GM12878 (cell line): ENCODE measurements around the gene SLCO4A1. TPM values are rescaled to one million over a fixed set of nuclear protein-coding genes. Genes with fewer than 3 reads are reported as not detected.

Experiments
- ATAC-seq: fragments of 200-7000 bp; cut with Tn5 transposase; 3 replicates; pipeline ENCODE4 v1.9.1; 2020; ENCODE audit warnings: mild to moderate bottlenecking, moderate library complexity
- BruUV-seq: library from RNA; stranded (reverse); fragments of 400-500 nt; replicated peaks from 2 replicates; lab custom pipeline; 2021; lab: Mats Ljungman, UMichigan
- CTCF ChIA-PET: fragments of 300-600 bp; sonication (Branson Sonifier 250); formaldehyde crosslinking; extraction: SDS; loops from one replicate; lab custom pipeline; 2021; ENCODE audit warnings: inconsistent platforms; lab: Yijun Ruan, JAX
- POLR2A ChIA-PET: fragments of 350-600 bp; formaldehyde crosslinking; extraction: SDS; loops from one replicate; lab custom pipeline; 2021; ENCODE audit warnings: inconsistent platforms; lab: Charles Lee
- RAD21 ChIA-PET: fragments of 300-600 bp; sonication (Branson Sonifier 250); formaldehyde crosslinking; loops from one replicate; lab custom pipeline; 2023; ENCODE audit warnings: antibody characterized with exemption; ENCODE audit not compliant: unreplicated experiment; lab: Charles Lee
- SMC1A ChIA-PET: fragments of 300-600 bp; sonication (Branson Sonifier 250); formaldehyde crosslinking; loops from one replicate; lab custom pipeline; 2023; ENCODE audit not compliant: unreplicated experiment, uncharacterized antibody; lab: Charles Lee
- DNase-seq: peaks from one replicate; pipeline ENCODE4 v3.0.0-alpha.2; 2011; ENCODE audit warnings: low read depth, low spot score
- FAIRE-seq: peaks from 3 replicates; lab custom pipeline; 2011; peaks lifted over from hg19 to GRCh38; lab: Jason Lieb, UNC
- H2AFZ ChIP-seq: 2 replicates; pipeline ENCODE4 v1.6.0; 2011; ENCODE audit warnings: low read depth, low read length, control low read depth; ENCODE audit not compliant: control insufficient read depth
- H3K27ac ChIP-seq: 2 replicates; pipeline ENCODE4 v1.5.1; 2011; ENCODE audit warnings: control low read depth; ENCODE audit not compliant: control insufficient read depth, insufficient read depth
- H3K27me3 ChIP-seq, 2 experiments: replicated peaks in 1 of 2; 2 replicates each; pipeline versions ENCODE4 v1.6.0 to v1.6.1; 2011; ENCODE audit warnings: low read length in 1 of 2; ENCODE audit not compliant: control insufficient read depth in 2 of 2, insufficient read depth in 2 of 2
- H3K36me3 ChIP-seq, 2 experiments: 2 replicates each; pipeline ENCODE4 v1.5.1; 2011; ENCODE audit warnings: low read length in 1 of 2; ENCODE audit not compliant: control insufficient read depth in 2 of 2, insufficient read depth in 2 of 2
- H3K4me1 ChIP-seq: 2 replicates; pipeline ENCODE4 v1.6.1; 2011; ENCODE audit warnings: mild to moderate bottlenecking, low read length, moderate library complexity, mixed read lengths; ENCODE audit not compliant: control insufficient read depth, insufficient read depth
- H3K4me2 ChIP-seq: 2 replicates; pipeline ENCODE4 v1.6.0; 2011; ENCODE audit warnings: control low read depth; ENCODE audit not compliant: control insufficient read depth, insufficient read depth
- H3K4me3 ChIP-seq: fragments of 200-600 bp; sonication (generic); 2 replicates; pipeline ENCODE4 v1.5.1; 2016
- H3K79me2 ChIP-seq: 2 replicates; pipeline ENCODE4 v1.6.0; 2011; ENCODE audit warnings: low read length; ENCODE audit not compliant: control insufficient read depth, insufficient read depth
- H3K9ac ChIP-seq: 2 replicates; pipeline ENCODE4 v1.8.0; 2011; ENCODE audit warnings: low read length, control low read depth, mixed read lengths; ENCODE audit not compliant: control insufficient read depth, insufficient read depth
- H3K9me3 ChIP-seq: replicated peaks from 3 replicates; pipeline ENCODE4 v1.5.1; 2011; ENCODE audit warnings: mild to moderate bottlenecking, low read length; ENCODE audit not compliant: control insufficient read depth, insufficient read depth
- H4K20me1 ChIP-seq: 2 replicates; pipeline ENCODE4 v1.6.0; 2011; ENCODE audit not compliant: control insufficient read depth, insufficient read depth
- ATF3 ChIP-seq: IDR thresholded peaks from 2 replicates; pipeline ENCODE4 v1.6.1; 2011; ENCODE audit warnings: low read depth, mild to moderate bottlenecking, low read length, moderate library complexity, borderline replicate concordance; ENCODE audit errors: extremely low read depth
- CHD2 ChIP-seq: IDR thresholded peaks from 2 replicates; pipeline ENCODE4 v1.6.1; 2011; ENCODE audit warnings: low read depth, low read length, improper control_type of control experiment, borderline replicate concordance
- ESRRA ChIP-seq: IDR thresholded peaks from 2 replicates; pipeline ENCODE4 v1.6.1; 2012; ENCODE audit warnings: mild to moderate bottlenecking, low read length, improper control_type of control experiment
- FOXK2 ChIP-seq: fragments of 450-650 bp; IDR thresholded peaks from 2 replicates; pipeline ENCODE4 v1.6.1; 2017; ENCODE audit warnings: mild to moderate bottlenecking, moderate library complexity
- MLLT1 ChIP-seq: fragments of 450-650 bp; IDR thresholded peaks from 2 replicates; pipeline ENCODE4 v1.6.1; 2016; ENCODE audit warnings: mild to moderate bottlenecking
- NR2C1 ChIP-seq: fragments of 450-650 bp; IDR thresholded peaks from 2 replicates; pipeline ENCODE4 v1.6.1; 2017; ENCODE audit warnings: antibody characterized with exemption, mild to moderate bottlenecking, moderate library complexity
- RB1 ChIP-seq: fragments of 450-650 bp; formaldehyde crosslinking; IDR thresholded peaks from 2 replicates; pipeline ENCODE4 v1.6.1; 2017; ENCODE audit warnings: mild to moderate bottlenecking, borderline replicate concordance
- RELA ChIP-seq: fragments of 450-650 bp; IDR thresholded peaks from 2 replicates; pipeline ENCODE4 v1.8.0; 2014; ENCODE audit warnings: borderline replicate concordance; ENCODE audit not compliant: partially characterized antibody
- SREBF1 ChIP-seq: IDR thresholded peaks from 2 replicates; pipeline ENCODE4 v1.6.1; 2012; ENCODE audit warnings: mild to moderate bottlenecking, low read length
- ZNF207 ChIP-seq: fragments of 450-650 bp; IDR thresholded peaks from 2 replicates; pipeline ENCODE4 v1.6.1; 2014; ENCODE audit warnings: antibody characterized with exemption, mild to moderate bottlenecking, borderline replicate concordance
- ZSCAN29 ChIP-seq: fragments of 450-650 bp; IDR thresholded peaks from 2 replicates; pipeline ENCODE4 v1.6.1; 2017; ENCODE audit warnings: mild to moderate bottlenecking, moderate library complexity
- whole genome bisulfite sequencing: methylation state at CpG from one replicate; pipeline ENCODE4 v1.1.6; 2016; ENCODE audit warnings: low lambda C conversion rate; ENCODE audit not compliant: insufficient replicate concordance, insufficient coverage; ENCODE audit errors: missing lambda C conversion rate; 5-methylcytosine and 5-hydroxymethylcytosine counted together
- in situ Hi-C: fragments of 300-500 bp; cut with MboI; formaldehyde crosslinking; loops from 9 replicates; pipeline ENCODE4 v1.14.3; 2018; ENCODE audit warnings: mixed read lengths
- intact Hi-C: fragments of 100-400 bp; cut with micrococcal nuclease; formaldehyde crosslinking; loops from one replicate; pipeline ENCODE4 v1.14.2; 2022; ENCODE audit not compliant: unreplicated experiment
- polyA plus RNA-seq, 11 experiments: library from polyadenylated mRNA; depleted of rRNA in 4 of 11; unstranded in 6 of 11; stranded (reverse) in 5 of 11; fragments of >200 nt; fragmentation: Nextera tagmentation in 4 of 11; fragmentation: Illumina TruSeq in 1 of 11; extraction: Ambion mirVana in 4 of 11; extraction: Trizol in 1 of 11; gene quantifications; 1 replicate in 1 of 11; 2 replicates in 10 of 11; pipeline versions ENCODE4 v1.2.1 to v1.2.3, GENCODE V29; 2011 to 2016; ENCODE audit warnings: inconsistent platforms in 2 of 11, missing spikeins in 2 of 11, low read depth in 1 of 11
- total RNA-seq, 4 experiments: library from RNA; depleted of rRNA in 3 of 4; stranded (reverse); fragments of >200 nt in 3 of 4; fragmentation: Illumina TruSeq in 1 of 4; extraction: Trizol in 1 of 4; gene quantifications; 2 replicates each; pipeline versions ENCODE4 v1.2.1 to v1.2.3, GENCODE V29; 2013 to 2021

Gene SLCO4A1
- total and polyA plus RNA-seq, 10 of the 15 experiments (the other 5 are each of a cell fraction or from before 2014, with no cell fraction given) = 2.1 to 30.7 (median 12.0) TPM

GRCh38 chr20:62716941-62717310 lies 74.6 kb downstream of the SLCO4A1 start:
- no peaks in the 10 kb centered on the region for H4K20me1 ChIP-seq
- no peak for ATAC-seq
- H2AFZ ChIP-seq = no peak overlapping the region
- intact Hi-C loops (no loop called here), in situ Hi-C loops (no loop called here)
- H3K79me2 ChIP-seq = no peaks in the 10 kb centered on the region
- SMC1A ChIA-PET = no interaction called here
- no peaks in the 10 kb centered on the region for H3K4me1 ChIP-seq
- H3K36me3 ChIP-seq = no peaks in the 10 kb centered on the region
- no peak overlapping the region for H3K9ac ChIP-seq
- no peak for DNase-seq
- H3K27me3 ChIP-seq = peaks cover 0 to 2% of the 10 kb centered on the region in 2 experiments; a peak in 2 of 4 replicates
- 59% methylated on average over 11 of the region's 11 CpGs for WGBS
- no peak overlapping the region for H3K4me2 ChIP-seq
- TF ChIP-seq SREBF1 (no peak), ATF3 (no peak), NR2C1 (no peak), ZSCAN29 (no peak), ZNF207 (no peak), RB1 (no peak), MLLT1 (no peak), FOXK2 (no peak), CHD2 (no peak), ESRRA (no peak), RELA (no peak)
- RAD21 ChIA-PET = no interaction called here
- BruUV-seq = no TSS peak
- H3K4me3 ChIP-seq = no peak overlapping the region
- POLR2A ChIA-PET = no interaction called here
- H3K9me3 ChIP-seq = peaks cover 9% of the 10 kb centered on the region; the same call in 1 of the 3 replicates
- FAIRE-seq = no peak
- H3K27ac ChIP-seq = no peak overlapping the region
- CTCF ChIA-PET = no interaction called here
